ENCODE measurements around the gene MFSD6L.

The MFSD6L gene

GRCh38 chr17:8788998-8789397 is 10.2 kb downstream of the MFSD6L start:
- Histone ChIP-seq H2AFZ (ENCODE audit: low read length) (no peak overlapping the region), H3K9ac (ENCODE audit: low read depth, low read length, poor library complexity, severe bottlenecking) (no peak overlapping the region), H3K4me2 (ENCODE audit: low read depth, low read length, poor library complexity, severe bottlenecking) (no peak overlapping the region), H3K4me3 (ENCODE audit: low read length, poor library complexity, severe bottlenecking) (no peak overlapping the region), H3K9me3 (ENCODE audit: insufficient read depth, low read depth, low read length) (no peaks in the 10 kb centered on the region), H4K20me1 (ENCODE audit: insufficient read depth, low read length, poor library complexity, severe bottlenecking) (no peaks in the 10 kb centered on the region), H3K4me1 (ENCODE audit: insufficient read depth, low read length, poor library complexity, severe bottlenecking) (no peaks in the 10 kb centered on the region), H3K36me3 (ENCODE audit: insufficient read depth, low read length) (no peaks in the 10 kb centered on the region), H3F3A (ENCODE audit: low read depth) (no peaks in the 10 kb centered on the region), H3K27me3 (ENCODE audit: insufficient read depth, low read length, poor library complexity, severe bottlenecking) (no peaks in the 10 kb centered on the region), H3K79me2 (ENCODE audit: insufficient read depth, low read length) (no peaks in the 10 kb centered on the region), H3K9me2 (replicated peaks; ENCODE audit: low read depth, low read length) (no peaks in the 10 kb centered on the region)
- TF ChIP-seq EZH2phosphoT487 (IDR thresholded peaks at IDR 0.05; ENCODE audit: borderline replicate concordance) (no peak), CTCF (conservative IDR thresholded peaks at IDR 0.05; ENCODE audit: low read length) (no peak)

- no peaks in the 10 kb centered on the region for H3K9me3 ChIP-seq (ENCODE audit: insufficient read depth, low read depth, low read length)
- H4K20me1 ChIP-seq (ENCODE audit: insufficient read depth, low read length, poor library complexity, severe bottlenecking): no peaks in the 10 kb centered on the region
- no peaks in the 10 kb centered on the region for H3K27me3 ChIP-seq (ENCODE audit: insufficient read depth, low read length, poor library complexity, severe bottlenecking)
- no peaks in the 10 kb centered on the region for H3K9me2 ChIP-seq (replicated peaks; ENCODE audit: low read depth, low read length)
- TF ChIP-seq CTCF (conservative IDR thresholded peaks at IDR 0.05; ENCODE audit: low read length) (peak; percentile 86), EZH2phosphoT487 (IDR thresholded peaks at IDR 0.05; ENCODE audit: borderline replicate concordance) (no peak)
- no peak overlapping the region for H3K9ac ChIP-seq (ENCODE audit: low read depth, low read length, poor library complexity, severe bottlenecking)
- H3K4me3 ChIP-seq (ENCODE audit: low read length, poor library complexity, severe bottlenecking): no peak overlapping the region
- H3F3A ChIP-seq (ENCODE audit: low read depth): no peaks in the 10 kb centered on the region
- H3K4me1 ChIP-seq (ENCODE audit: insufficient read depth, low read length, poor library complexity, severe bottlenecking): no peaks in the 10 kb centered on the region
- peak overlapping the region; percentile 68 for H2AFZ ChIP-seq (ENCODE audit: low read length)
- H3K79me2 ChIP-seq (ENCODE audit: insufficient read depth, low read length): no peaks in the 10 kb centered on the region
- peak overlapping the region; percentile 18 for H3K4me2 ChIP-seq (ENCODE audit: low read depth, low read length, poor library complexity, severe bottlenecking)
- no peaks in the 10 kb centered on the region for H3K36me3 ChIP-seq (ENCODE audit: insufficient read depth, low read length)
Measured at GRCh38 chr17:8785547-8786413, 13.4 kb downstream of the MFSD6L start.

GRCh38 chr17:8782176-8782575 is 17.0 kb downstream of the MFSD6L start:
- H3K4me3 ChIP-seq (ENCODE audit: low read length, poor library complexity, severe bottlenecking): no peak overlapping the region
- no peaks in the 10 kb centered on the region for H3K4me1 ChIP-seq (ENCODE audit: insufficient read depth, low read length, poor library complexity, severe bottlenecking)
- H2AFZ ChIP-seq (ENCODE audit: low read length): no peak overlapping the region
- no peaks in the 10 kb centered on the region for H3F3A ChIP-seq (ENCODE audit: low read depth)
- H3K27me3 ChIP-seq (ENCODE audit: insufficient read depth, low read length, poor library complexity, severe bottlenecking): no peaks in the 10 kb centered on the region
- no peak overlapping the region for H3K4me2 ChIP-seq (ENCODE audit: low read depth, low read length, poor library complexity, severe bottlenecking)
- no peaks in the 10 kb centered on the region for H3K9me3 ChIP-seq (ENCODE audit: insufficient read depth, low read depth, low read length)
- H3K9me2 ChIP-seq (replicated peaks; ENCODE audit: low read depth, low read length): no peaks in the 10 kb centered on the region
- no peaks in the 10 kb centered on the region for H4K20me1 ChIP-seq (ENCODE audit: insufficient read depth, low read length, poor library complexity, severe bottlenecking)
- H3K79me2 ChIP-seq (ENCODE audit: insufficient read depth, low read length): no peaks in the 10 kb centered on the region
- H3K9ac ChIP-seq (ENCODE audit: low read depth, low read length, poor library complexity, severe bottlenecking): no peak overlapping the region
- TF ChIP-seq CTCF (conservative IDR thresholded peaks at IDR 0.05; ENCODE audit: low read length): no peak
- no peak for TF ChIP-seq EZH2phosphoT487 (IDR thresholded peaks at IDR 0.05; ENCODE audit: borderline replicate concordance)
- H3K36me3 ChIP-seq (ENCODE audit: insufficient read depth, low read length): no peaks in the 10 kb centered on the region

Data from Loucy (cell line).